ENCODE measurements around the gene HTRA3. TPM values are rescaled to one million over a fixed set of nuclear protein-coding genes. Genes with fewer than 3 reads are reported as not detected.

HTRA3 gene
- total RNA-seq, 1 donor from 2014 or later, result 0.16 TPM

- peaks cover 31% of the 10 kb centered on the region for H3K4me1 Mint-ChIP-seq (ENCODE audit: unreplicated experiment)
- no peaks in the 10 kb centered on the region for H3K36me3 Mint-ChIP-seq (ENCODE audit: unreplicated experiment)
- no peak overlapping the region for H3K4me3 Mint-ChIP-seq (ENCODE audit: unreplicated experiment)
- DNase-seq (ENCODE audit: extremely low spot score, unreplicated experiment), result no peak
- no peak for TF ChIP-seq CTCF (IDR thresholded peaks at IDR 0.05)
- no peak overlapping the region for H3K27ac Mint-ChIP-seq (ENCODE audit: unreplicated experiment)
- no peaks in the 10 kb centered on the region for H3K9me3 Mint-ChIP-seq (ENCODE audit: unreplicated experiment)
- peaks cover 6% of the 10 kb centered on the region for H3K27me3 Mint-ChIP-seq (ENCODE audit: unreplicated experiment)
Measured at GRCh38 chr4:8274066-8274652, 4.6 kb downstream of the HTRA3 start.

- H3K36me3 Mint-ChIP-seq (ENCODE audit: unreplicated experiment), result no peaks in the 10 kb centered on the region
- no peak overlapping the region for H3K4me3 Mint-ChIP-seq (ENCODE audit: unreplicated experiment)
- H3K9me3 Mint-ChIP-seq (ENCODE audit: unreplicated experiment), result no peaks in the 10 kb centered on the region
- peaks cover 5% of the 10 kb centered on the region for H3K27me3 Mint-ChIP-seq (ENCODE audit: unreplicated experiment)
- peak; percentile 57 for TF ChIP-seq CTCF (IDR thresholded peaks at IDR 0.05)
- peak; percentile 93 for DNase-seq (ENCODE audit: extremely low spot score, unreplicated experiment)
- H3K27ac Mint-ChIP-seq (ENCODE audit: unreplicated experiment), result no peak overlapping the region
- H3K4me1 Mint-ChIP-seq (ENCODE audit: unreplicated experiment), result peaks cover 33% of the 10 kb centered on the region
Measured at GRCh38 chr4:8274765-8275547, 5.4 kb downstream of the HTRA3 start.

- peaks cover 33% of the 10 kb centered on the region for H3K4me1 Mint-ChIP-seq (ENCODE audit: unreplicated experiment)
- no peaks in the 10 kb centered on the region for H3K36me3 Mint-ChIP-seq (ENCODE audit: unreplicated experiment)
- no peak overlapping the region for H3K27ac Mint-ChIP-seq (ENCODE audit: unreplicated experiment)
- H3K4me3 Mint-ChIP-seq (ENCODE audit: unreplicated experiment), result no peak overlapping the region
- no peak for TF ChIP-seq CTCF (IDR thresholded peaks at IDR 0.05)
- no peaks in the 10 kb centered on the region for H3K9me3 Mint-ChIP-seq (ENCODE audit: unreplicated experiment)
- no peak for DNase-seq (ENCODE audit: extremely low spot score, unreplicated experiment)
- H3K27me3 Mint-ChIP-seq (ENCODE audit: unreplicated experiment), result peaks cover 4% of the 10 kb centered on the region
Measured at GRCh38 chr4:8275548-8275910, 6.0 kb downstream of the HTRA3 start.

- H3K27me3 Mint-ChIP-seq (ENCODE audit: unreplicated experiment), result no peaks in the 10 kb centered on the region
- no peaks in the 10 kb centered on the region for H3K36me3 Mint-ChIP-seq (ENCODE audit: unreplicated experiment)
- TF ChIP-seq CTCF (IDR thresholded peaks at IDR 0.05), result no peak
- DNase-seq (ENCODE audit: extremely low spot score, unreplicated experiment), result no peak
- no peaks in the 10 kb centered on the region for H3K9me3 Mint-ChIP-seq (ENCODE audit: unreplicated experiment)
- no peak overlapping the region for H3K4me3 Mint-ChIP-seq (ENCODE audit: unreplicated experiment)
- H3K4me1 Mint-ChIP-seq (ENCODE audit: unreplicated experiment), result peaks cover 36% of the 10 kb centered on the region
- H3K27ac Mint-ChIP-seq (ENCODE audit: unreplicated experiment), result no peak overlapping the region
Measured at GRCh38 chr4:8276358-8277240, 7.0 kb downstream of the HTRA3 start.
